Measurements from ENCODE around the gene SOD3. TPM values are rescaled to one million over a fixed set of nuclear protein-coding genes. Genes with fewer than 3 reads are reported as not detected.

Gene SOD3
- total and polyA plus RNA-seq, 2 of the 8 experiments (the other 6 are each of a cell fraction or from before 2014, with no cell fraction given), result 4.9 TPM

DNA sequence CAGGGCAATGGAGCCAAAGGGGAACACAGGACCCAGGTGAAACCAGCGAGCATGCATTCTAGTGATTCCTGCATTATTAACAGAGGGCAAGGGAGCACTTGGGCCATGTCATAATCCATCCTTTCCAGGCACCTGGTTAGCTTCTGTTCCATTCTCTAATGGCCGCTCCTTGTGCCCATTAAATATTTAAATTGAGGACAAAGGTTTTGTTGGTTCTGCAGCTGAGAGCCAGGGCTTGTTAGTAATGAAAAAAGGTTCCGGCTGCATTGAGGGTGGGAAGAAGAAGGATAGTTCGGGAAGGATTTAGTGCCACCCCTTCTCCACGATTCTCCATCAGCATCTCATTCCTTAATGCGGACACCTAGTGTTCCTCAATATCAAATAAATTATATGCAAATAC, 13.6 kb downstream of the SOD3 start (continued):
- TF ChIP-seq SRF (IDR thresholded peaks at IDR 0.05; ENCODE audit: low read depth, low read length) (no peak), RBBP5 (IDR thresholded peaks at IDR 0.05; ENCODE audit: borderline replicate concordance, low read depth, low read length) (no peak), MAFK (IDR thresholded peaks at IDR 0.05; ENCODE audit: low read depth, low read length) (no peak)
- TF ChIP-seq, protein P1, sequence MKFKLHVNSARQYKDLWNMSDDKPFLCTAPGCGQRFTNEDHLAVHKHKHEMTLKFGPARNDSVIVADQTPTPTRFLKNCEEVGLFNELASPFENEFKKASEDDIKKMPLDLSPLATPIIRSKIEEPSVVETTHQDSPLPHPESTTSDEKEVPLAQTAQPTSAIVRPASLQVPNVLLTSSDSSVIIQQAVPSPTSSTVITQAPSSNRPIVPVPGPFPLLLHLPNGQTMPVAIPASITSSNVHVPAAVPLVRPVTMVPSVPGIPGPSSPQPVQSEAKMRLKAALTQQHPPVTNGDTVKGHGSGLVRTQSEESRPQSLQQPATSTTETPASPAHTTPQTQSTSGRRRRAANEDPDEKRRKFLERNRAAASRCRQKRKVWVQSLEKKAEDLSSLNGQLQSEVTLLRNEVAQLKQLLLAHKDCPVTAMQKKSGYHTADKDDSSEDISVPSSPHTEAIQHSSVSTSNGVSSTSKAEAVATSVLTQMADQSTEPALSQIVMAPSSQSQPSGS (IDR thresholded peaks at IDR 0.05; ENCODE audit: low read length), result no peak
